ENCODE data around the gene WDR48.
A peak's percentile ranks its signal among the peaks of the same experiment; 100 is the strongest.

WDR48 gene

DNA sequence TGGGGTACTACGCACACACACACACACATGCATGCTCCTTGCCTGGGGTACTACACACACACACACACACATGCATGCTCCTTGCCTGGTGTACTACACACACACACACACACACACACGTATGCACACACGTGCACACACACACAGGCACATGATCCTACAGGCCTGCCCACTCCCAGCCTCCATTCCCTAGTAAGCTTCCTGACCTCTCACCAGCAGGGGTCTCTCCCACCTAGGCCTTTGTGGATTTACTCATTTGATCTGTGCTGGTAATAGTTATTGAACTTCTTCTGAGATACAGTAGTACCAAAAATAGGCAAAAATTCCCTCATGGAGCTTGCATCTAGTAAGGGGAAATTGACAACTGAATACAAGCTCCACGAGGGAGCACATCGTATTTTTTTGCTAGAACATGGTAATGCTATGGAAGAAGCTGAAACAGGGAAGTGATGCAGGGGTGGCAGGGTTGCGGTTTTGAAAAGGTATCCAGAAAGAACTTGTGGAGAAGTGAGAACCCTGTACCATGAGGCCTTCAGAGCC is 74.8 kb downstream of the WDR48 start:
- H3K4me3 ChIP-seq (ENCODE audit: low read depth, low read length), result no peak overlapping the region
- TF ChIP-seq, protein P1, sequence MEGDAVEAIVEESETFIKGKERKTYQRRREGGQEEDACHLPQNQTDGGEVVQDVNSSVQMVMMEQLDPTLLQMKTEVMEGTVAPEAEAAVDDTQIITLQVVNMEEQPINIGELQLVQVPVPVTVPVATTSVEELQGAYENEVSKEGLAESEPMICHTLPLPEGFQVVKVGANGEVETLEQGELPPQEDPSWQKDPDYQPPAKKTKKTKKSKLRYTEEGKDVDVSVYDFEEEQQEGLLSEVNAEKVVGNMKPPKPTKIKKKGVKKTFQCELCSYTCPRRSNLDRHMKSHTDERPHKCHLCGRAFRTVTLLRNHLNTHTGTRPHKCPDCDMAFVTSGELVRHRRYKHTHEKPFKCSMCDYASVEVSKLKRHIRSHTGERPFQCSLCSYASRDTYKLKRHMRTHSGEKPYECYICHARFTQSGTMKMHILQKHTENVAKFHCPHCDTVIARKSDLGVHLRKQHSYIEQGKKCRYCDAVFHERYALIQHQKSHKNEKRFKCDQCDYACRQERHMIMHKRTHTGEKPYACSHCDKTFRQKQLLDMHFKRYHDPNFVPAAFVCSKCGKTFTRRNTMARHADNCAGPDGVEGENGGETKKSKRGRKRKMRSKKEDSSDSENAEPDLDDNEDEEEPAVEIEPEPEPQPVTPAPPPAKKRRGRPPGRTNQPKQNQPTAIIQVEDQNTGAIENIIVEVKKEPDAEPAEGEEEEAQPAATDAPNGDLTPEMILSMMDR (IDR thresholded peaks at IDR 0.05; ENCODE audit: borderline replicate concordance, insufficient read depth, low read depth, low read length), result peak; percentile 47

DNA sequence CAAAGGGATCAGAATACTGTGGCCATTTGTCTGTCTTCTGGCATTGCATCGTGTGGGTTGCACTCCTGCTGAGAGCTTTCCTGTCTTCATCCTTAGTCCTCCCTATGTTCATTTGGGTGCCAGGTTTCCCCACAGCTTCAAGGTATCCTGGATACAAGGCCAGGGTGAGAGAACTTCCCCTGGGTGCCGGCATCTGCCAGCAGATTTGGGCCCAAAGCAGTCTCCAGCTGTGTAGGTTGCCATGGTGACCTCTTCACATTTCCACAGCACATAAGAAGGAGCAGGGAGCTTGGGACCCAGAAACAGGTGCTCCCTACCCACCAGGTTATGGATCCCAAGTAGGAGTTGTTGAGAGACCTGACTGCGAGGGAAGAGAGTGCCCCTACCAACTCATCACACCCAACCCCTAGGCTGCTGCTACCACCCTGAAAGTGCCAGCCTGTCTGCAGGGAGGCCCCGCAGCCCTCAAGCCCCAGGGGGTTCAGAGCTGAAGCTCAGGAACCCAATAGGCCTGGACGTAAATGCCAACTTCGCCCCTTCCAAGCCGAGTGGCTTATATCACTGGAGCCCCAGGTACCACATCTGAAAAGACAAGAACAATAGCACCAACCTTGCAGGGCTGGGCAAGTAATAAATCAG is 75.6 kb downstream of the WDR48 start:
- H3K4me3 ChIP-seq (ENCODE audit: low read depth, low read length), result no peak overlapping the region
- TF ChIP-seq, protein P1 (IDR thresholded peaks at IDR 0.05; ENCODE audit: borderline replicate concordance, insufficient read depth, low read depth, low read length), result no peak

DNA sequence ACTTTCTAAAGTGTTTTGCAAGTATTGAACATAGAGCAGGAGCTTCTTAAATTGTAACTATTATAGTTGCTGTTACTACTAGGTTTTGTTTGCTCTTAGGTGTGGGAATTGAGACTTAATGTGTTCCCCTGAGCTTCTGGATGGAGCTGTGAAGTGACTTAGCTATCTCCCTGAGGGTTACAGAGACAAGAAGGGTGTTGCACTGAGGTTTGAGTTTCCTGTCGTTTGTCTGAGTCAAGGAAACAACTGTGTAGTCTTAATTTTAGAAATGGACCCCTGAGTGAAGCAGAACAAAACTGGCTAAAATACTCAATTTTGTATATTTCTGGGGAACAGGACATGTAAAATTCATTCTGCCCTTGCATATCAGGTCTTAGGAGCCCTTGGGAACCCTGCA is 76.1 kb downstream of the WDR48 start:
- H3K4me3 ChIP-seq (ENCODE audit: low read depth, low read length), result no peak overlapping the region
- TF ChIP-seq, protein P1 (IDR thresholded peaks at IDR 0.05; ENCODE audit: borderline replicate concordance, insufficient read depth, low read depth, low read length), result no peak

DNA sequence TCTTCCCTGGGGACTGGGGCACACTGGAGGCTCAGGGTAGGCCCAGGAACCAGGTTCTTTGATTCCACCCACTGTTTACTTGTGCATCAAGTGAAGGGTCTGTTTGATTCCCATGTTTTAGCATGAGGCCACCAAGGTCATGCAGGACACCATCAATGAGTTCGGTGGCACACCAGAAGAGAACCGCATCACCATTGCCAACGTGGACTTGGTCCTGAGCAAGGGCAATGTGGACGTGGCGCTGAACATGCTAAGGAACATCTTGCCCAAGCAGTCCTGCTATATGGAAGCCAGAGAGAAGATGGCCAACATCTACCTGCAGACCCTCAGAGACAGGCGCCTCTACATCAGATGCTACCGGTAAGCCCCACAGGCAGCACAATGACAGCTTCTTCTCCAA is 77.1 kb downstream of the WDR48 start:
- no peak overlapping the region for H3K4me3 ChIP-seq (ENCODE audit: low read depth, low read length)
- TF ChIP-seq, protein P1 (IDR thresholded peaks at IDR 0.05; ENCODE audit: borderline replicate concordance, insufficient read depth, low read depth, low read length), result no peak

DNA sequence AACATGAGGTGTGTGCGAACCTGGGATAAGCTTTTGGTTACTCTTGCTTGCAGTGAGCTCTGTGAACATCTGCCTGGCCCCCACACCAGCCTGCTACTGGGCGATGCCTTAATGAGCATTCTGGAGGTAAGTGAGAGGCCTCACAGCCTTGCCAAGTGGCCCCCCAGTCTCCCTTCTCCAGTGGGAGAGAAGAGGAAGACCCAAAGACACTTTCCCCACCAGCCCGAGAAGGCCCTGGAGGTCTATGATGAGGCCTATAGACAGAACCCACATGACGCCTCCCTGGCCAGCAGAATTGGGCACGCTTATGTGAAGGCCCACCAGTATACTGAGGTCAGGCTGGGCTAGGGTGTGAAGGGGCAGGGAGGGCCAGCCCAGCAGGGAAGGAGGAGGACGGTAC is 78.2 kb downstream of the WDR48 start:
- no peak overlapping the region for H3K4me3 ChIP-seq (ENCODE audit: low read depth, low read length)
- TF ChIP-seq, protein P1 (IDR thresholded peaks at IDR 0.05; ENCODE audit: borderline replicate concordance, insufficient read depth, low read depth, low read length), result no peak

DNA sequence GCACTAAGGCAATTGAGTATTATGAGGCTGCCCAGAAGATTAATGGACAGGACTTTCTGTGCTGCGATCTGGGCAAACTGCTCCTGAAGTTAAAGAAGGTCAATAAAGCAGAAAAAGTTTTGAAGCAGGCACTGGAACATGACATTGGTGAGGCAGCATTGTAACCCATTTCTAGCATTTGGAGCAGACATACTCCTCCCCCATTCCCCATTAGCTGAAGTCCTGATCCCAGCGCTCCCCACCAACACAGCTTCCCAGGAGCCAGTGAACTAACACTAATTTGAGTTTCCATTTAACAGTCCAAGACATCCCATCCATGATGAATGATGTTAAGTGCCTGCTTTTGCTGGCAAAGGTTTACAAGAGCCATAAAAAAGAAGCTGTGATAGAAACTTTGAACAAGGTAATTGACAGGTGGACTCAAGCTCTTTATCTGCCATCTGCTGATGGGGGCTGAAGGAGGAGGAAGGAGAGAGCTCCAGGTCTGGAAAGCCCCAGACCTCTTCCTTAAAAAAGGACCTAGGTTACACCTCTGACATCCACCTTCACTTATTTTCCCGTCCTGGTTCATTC is 79.0 kb downstream of the WDR48 start:
- no peak overlapping the region for H3K4me3 ChIP-seq (ENCODE audit: low read depth, low read length)
- TF ChIP-seq, protein P1 (IDR thresholded peaks at IDR 0.05; ENCODE audit: borderline replicate concordance, insufficient read depth, low read depth, low read length), result no peak

Data from GM12875 (cell line).